Cardiac fibroblast (primary cell): ENCODE results near the gene PLD2.
"Not testable (repeated sequence)": the region's sequence is repeated elsewhere in the genome, so short reads cannot be mapped to it uniquely, and the experiment has no call there.

ENCODE experiments used
- DNase-seq, 2 donors: peaks; one replicate each; pipeline versions ENCODE4 v3.0.0 to v3.0.0-alpha.2; 2010; ENCODE audit warnings: low read depth in 2 of 2
- H3K4me3 ChIP-seq, 2 donors: replicated peaks in 1 of 2; 1 replicate in 1 of 2; 2 replicates in 1 of 2; pipeline ENCODE4 v1.5.1; 2011; ENCODE audit warnings: low read depth in 2 of 2, low read length in 2 of 2, mild to moderate bottlenecking in 2 of 2, moderate library complexity in 1 of 2
- TF ChIP-seq, protein P1 (sequence below): IDR thresholded peaks from one replicate; pipeline ENCODE4 v1.5.1; 2011; ENCODE audit warnings: low read depth, mild to moderate bottlenecking, low read length, inconsistent platforms

PLD2 gene

GRCh38 chr17:4861052-4861451 is 54.1 kb downstream of the PLD2 start:
- H3K4me3 ChIP-seq = no peak overlapping the region
- TF ChIP-seq, protein P1, sequence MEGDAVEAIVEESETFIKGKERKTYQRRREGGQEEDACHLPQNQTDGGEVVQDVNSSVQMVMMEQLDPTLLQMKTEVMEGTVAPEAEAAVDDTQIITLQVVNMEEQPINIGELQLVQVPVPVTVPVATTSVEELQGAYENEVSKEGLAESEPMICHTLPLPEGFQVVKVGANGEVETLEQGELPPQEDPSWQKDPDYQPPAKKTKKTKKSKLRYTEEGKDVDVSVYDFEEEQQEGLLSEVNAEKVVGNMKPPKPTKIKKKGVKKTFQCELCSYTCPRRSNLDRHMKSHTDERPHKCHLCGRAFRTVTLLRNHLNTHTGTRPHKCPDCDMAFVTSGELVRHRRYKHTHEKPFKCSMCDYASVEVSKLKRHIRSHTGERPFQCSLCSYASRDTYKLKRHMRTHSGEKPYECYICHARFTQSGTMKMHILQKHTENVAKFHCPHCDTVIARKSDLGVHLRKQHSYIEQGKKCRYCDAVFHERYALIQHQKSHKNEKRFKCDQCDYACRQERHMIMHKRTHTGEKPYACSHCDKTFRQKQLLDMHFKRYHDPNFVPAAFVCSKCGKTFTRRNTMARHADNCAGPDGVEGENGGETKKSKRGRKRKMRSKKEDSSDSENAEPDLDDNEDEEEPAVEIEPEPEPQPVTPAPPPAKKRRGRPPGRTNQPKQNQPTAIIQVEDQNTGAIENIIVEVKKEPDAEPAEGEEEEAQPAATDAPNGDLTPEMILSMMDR = no peak
- no peak for DNase-seq

DNA sequence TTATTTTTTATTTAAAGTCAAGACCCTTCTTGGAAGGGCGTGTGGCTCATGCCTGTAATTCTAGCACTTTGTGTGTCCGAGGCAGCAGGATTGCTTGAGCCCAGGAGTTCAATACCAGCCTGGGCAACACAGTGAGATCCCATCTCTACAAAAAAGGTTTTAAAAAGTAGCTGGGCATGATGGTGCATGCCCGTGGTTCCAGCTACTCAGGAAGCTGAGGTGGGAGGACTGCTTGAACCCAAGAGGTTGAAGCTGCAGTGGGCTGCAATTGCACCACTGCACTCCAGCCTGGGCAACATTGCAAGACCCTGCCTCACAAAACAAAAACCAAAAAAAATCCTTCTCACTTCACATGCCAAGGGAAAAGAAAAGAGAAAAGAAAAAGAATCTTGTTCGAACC is 55.8 kb downstream of the PLD2 start:
- no peak for DNase-seq
- no peak overlapping the region for H3K4me3 ChIP-seq
- TF ChIP-seq, protein P1 = no peak

- TF ChIP-seq, protein P1 = no peak
- DNase-seq = no peak
- no peak overlapping the region for H3K4me3 ChIP-seq
These were observed 56.4 kb downstream of the PLD2 start for GRCh38 chr17:4863321-4863720.

- H3K4me3 ChIP-seq, DNase-seq: not testable (repeated sequence)
These were observed 60.6 kb downstream of the PLD2 start for GRCh38 chr17:4867535-4867934.

- not testable (repeated sequence) for DNase-seq
These were observed 62.4 kb downstream of the PLD2 start for GRCh38 chr17:4869058-4869998.

DNA sequence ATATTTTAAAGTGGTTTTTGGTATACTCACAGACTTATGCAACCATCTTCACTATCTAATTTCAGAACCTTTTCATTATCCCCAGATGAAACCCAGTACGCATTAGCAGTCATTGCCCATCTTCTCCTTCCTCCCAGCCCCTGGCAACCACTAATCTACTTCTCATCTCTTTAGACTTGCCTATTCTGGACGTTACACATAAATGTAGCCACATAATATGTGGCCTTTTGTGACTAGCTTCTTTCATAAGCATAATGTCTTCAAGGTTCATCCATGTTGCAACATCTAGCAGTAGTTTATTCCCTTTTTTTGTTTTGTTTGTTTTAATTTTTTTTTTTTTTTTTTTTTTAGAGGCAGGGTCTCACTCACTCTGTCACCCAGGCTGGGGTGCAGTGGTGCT is 63.9 kb downstream of the PLD2 start:
- no peak overlapping the region for H3K4me3 ChIP-seq
- TF ChIP-seq, protein P1 = no peak
- no peak for DNase-seq

More at GRCh38 chr17:4869058-4869998, 62.4 kb downstream of the PLD2 start:
- not testable (repeated sequence) for H3K4me3 ChIP-seq

DNA sequence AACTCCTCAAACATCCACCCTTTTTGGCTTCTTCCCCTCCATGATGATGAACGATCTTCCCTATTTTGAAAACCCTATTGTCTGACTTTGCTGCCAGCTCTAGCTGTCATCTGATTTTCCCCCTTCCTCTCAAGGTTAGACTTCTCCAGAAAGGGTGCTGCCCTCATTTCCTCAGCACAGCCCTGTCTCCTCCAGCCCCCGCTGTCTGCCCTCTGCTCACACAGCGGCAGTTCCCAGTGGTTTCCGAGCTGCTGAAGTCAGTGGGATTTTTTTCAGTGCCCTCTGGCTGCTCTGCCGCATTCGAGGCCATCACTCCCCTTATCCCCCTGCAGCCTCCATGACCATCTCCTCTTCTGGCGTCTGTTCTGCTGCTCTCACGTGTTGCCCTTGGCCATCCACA is 65.8 kb downstream of the PLD2 start:
- no peak overlapping the region for H3K4me3 ChIP-seq
- no peak for DNase-seq
- TF ChIP-seq, protein P1 = no peak
